ENCODE results near the gene ZNF423. TPM values are rescaled to one million over a fixed set of nuclear protein-coding genes. Genes with fewer than 3 reads are reported as not detected.
"Not testable (repeated sequence)": the region's sequence is repeated elsewhere in the genome, so short reads cannot be mapped to it uniquely, and the experiment has no call there.

Gene ZNF423
- polyA plus RNA-seq, 1 experiment, result 0.11 TPM

DNA sequence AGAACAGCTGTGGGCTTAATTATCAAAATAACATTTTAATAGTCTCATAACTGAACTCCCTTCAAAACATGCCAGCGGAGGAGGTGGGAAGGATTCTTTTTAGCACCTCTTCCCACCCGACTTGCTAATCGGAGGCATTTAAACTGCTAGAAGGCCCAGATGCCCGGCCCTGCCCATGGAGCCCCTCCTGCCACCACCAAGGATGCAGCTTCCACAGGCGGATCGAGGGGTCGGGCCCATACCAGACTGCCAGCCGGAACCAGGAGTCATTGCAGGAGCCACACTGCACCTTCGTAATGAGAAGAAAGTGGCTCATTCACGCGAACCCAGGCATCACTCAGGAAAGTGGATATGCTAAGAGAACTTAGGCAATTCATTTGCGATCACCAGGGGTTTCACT is 281.1 kb downstream of the ZNF423 start:
- Histone ChIP-seq H3K27ac (ENCODE audit: low read depth, low read length) (no peak overlapping the region), H3K9me3 (ENCODE audit: control insufficient read depth, insufficient read depth, low read length) (no peaks in the 10 kb centered on the region), H3K27me3 (ENCODE audit: control insufficient read depth, insufficient read depth, low read length) (peaks cover 3% of the 10 kb centered on the region), H3K4me3 (ENCODE audit: low read depth, low read length) (no peak overlapping the region)
- no peak for DNase-seq (ENCODE audit: low read depth, low spot score)
- ChIA-PET CTCF (interaction anchor here (0.9 to 2.6 kb wide), 2 partner anchors 18 kb away, joined by 3 to 7 read pairs; no protein-coding TSS in a partner anchor), POLR2A (interaction anchor here (0.7 kb wide), 1 partner anchor 15 kb away, joined by 3 read pairs; no protein-coding TSS in a partner anchor)
- TF ChIP-seq, protein P1, sequence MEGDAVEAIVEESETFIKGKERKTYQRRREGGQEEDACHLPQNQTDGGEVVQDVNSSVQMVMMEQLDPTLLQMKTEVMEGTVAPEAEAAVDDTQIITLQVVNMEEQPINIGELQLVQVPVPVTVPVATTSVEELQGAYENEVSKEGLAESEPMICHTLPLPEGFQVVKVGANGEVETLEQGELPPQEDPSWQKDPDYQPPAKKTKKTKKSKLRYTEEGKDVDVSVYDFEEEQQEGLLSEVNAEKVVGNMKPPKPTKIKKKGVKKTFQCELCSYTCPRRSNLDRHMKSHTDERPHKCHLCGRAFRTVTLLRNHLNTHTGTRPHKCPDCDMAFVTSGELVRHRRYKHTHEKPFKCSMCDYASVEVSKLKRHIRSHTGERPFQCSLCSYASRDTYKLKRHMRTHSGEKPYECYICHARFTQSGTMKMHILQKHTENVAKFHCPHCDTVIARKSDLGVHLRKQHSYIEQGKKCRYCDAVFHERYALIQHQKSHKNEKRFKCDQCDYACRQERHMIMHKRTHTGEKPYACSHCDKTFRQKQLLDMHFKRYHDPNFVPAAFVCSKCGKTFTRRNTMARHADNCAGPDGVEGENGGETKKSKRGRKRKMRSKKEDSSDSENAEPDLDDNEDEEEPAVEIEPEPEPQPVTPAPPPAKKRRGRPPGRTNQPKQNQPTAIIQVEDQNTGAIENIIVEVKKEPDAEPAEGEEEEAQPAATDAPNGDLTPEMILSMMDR (IDR thresholded peaks at IDR 0.05; ENCODE audit: low read depth, low read length), result no peak

DNA sequence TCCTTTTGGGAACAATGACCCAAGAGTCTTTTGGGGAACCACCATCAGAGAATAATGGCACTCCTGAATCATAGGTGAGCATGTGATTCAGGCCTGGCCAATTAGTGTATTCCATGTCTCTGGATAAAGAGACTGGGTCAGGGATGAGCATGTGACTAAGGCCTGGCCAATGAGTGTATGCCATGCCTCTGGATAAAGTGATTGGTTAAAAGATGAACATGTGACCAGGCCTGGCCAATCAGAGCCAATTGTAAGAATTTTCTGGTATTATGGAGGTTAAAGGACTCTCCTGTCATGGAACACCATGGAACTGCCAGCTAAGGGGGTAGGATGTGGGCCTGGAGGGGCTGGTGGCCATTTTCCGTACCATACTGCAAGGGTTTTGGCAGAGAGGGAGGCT is 288.0 kb downstream of the ZNF423 start:
- no peaks in the 10 kb centered on the region for H3K27me3 ChIP-seq (ENCODE audit: control insufficient read depth, insufficient read depth, low read length)
- H3K27ac ChIP-seq (ENCODE audit: low read depth, low read length), result no peak overlapping the region
- CTCF ChIA-PET, result interaction anchor here (1.2 kb wide), 1 partner anchor 11 kb away, joined by 3 read pairs; no protein-coding TSS in a partner anchor
- no peak for DNase-seq (ENCODE audit: low read depth, low spot score)
- no peaks in the 10 kb centered on the region for H3K9me3 ChIP-seq (ENCODE audit: control insufficient read depth, insufficient read depth, low read length)
- H3K4me3 ChIP-seq (ENCODE audit: low read depth, low read length), result no peak overlapping the region
- TF ChIP-seq, protein P1 (IDR thresholded peaks at IDR 0.05; ENCODE audit: low read depth, low read length), result no peak
- POLR2A ChIA-PET, result no interaction called here

DNA sequence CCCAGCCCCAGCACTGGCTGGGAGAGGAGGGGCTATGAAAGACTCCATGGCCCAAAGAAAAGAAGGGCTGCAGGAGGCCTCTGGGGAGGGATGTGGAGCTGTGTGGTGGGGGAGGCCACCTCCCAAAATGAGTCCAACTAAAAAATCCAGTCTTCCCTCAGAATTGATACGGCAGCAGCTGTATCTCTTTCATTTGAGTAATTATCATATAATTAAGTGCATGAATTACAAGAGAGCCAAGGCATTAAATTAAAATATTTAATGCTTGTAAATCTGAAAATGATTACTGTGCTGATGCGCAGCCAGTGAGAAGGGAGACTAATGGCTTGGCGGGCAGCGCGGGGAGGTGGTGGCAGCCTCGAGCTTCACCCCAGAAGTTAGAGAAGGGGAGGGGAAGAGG is 289.5 kb downstream of the ZNF423 start:
- Histone ChIP-seq H3K4me3 (ENCODE audit: low read depth, low read length) (no peak overlapping the region), H3K9me3 (ENCODE audit: control insufficient read depth, insufficient read depth, low read length) (no peaks in the 10 kb centered on the region), H3K27ac (ENCODE audit: low read depth, low read length) (no peak overlapping the region), H3K27me3 (ENCODE audit: control insufficient read depth, insufficient read depth, low read length) (no peaks in the 10 kb centered on the region)
- POLR2A ChIA-PET, result no interaction called here
- TF ChIP-seq, protein P1 (IDR thresholded peaks at IDR 0.05; ENCODE audit: low read depth, low read length), result no peak
- CTCF ChIA-PET, result no interaction called here
- DNase-seq (ENCODE audit: low read depth, low spot score), result no peak

DNA sequence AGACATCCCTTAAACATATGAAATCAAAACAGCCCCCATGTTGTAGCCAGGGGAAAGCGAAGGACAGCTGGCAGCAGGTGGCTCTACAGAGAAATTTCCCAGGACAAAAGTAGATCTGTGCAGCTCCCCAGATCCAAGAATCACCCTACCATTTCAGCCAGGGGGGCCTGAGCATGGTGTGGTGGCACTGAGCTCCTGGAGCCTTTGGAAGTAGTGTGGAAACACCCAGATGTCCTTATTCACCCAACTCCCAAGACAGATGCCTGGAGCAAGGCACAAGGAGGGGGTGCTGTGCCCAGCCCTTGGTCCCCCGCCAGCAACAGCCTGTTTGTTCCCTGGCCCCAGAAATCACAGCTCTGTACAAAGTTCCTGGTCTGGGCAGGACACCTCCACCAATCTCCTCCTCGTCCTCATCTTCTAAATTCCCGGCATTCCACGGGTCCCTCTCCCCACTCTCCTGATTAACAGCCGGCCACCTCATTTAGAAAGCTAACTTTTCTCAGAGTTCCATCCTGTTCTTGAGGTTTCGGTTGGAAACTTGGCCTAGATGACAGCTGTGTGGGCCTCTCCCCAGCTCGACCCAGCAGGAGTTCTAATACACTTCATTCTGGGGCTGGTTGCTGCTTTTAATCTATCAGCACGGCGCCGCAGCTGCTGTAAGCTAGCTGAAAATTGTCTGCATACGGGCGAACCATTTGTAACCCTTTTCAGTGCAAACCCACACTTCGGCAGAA is 291.2 kb downstream of the ZNF423 start:
- no peaks in the 10 kb centered on the region for H3K9me3 ChIP-seq (ENCODE audit: control insufficient read depth, insufficient read depth, low read length)
- ChIA-PET POLR2A (no interaction called here), CTCF (no interaction called here)
- no peak overlapping the region for H3K4me3 ChIP-seq (ENCODE audit: low read depth, low read length)
- no peak overlapping the region for H3K27ac ChIP-seq (ENCODE audit: low read depth, low read length)
- H3K27me3 ChIP-seq (ENCODE audit: control insufficient read depth, insufficient read depth, low read length), result no peaks in the 10 kb centered on the region
- TF ChIP-seq, protein P1 (IDR thresholded peaks at IDR 0.05; ENCODE audit: low read depth, low read length), result no peak
- no peak for DNase-seq (ENCODE audit: low read depth, low spot score)

DNA sequence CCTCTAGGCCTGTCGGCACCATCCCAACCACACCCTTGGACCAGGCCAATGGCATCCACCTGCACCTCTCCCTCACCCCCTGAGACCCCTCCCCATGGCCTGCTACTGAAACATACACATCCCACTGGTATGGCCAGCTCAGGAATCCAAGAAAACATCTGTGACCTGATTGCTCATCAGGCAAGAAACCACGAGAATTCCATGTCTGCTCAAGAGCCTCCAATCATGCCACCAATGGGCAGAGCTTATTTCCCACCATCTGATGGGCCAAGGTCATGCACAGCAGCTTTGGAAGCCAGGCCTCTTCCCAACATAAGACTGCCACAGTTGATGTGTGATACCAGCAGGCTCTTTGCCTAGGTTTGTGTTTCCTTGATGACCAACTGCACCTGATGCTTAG is 292.2 kb downstream of the ZNF423 start:
- TF ChIP-seq, protein P1 (IDR thresholded peaks at IDR 0.05; ENCODE audit: low read depth, low read length), result no peak
- no peak overlapping the region for H3K4me3 ChIP-seq (ENCODE audit: low read depth, low read length)
- ChIA-PET CTCF (no interaction called here), POLR2A (no interaction called here)
- no peaks in the 10 kb centered on the region for H3K9me3 ChIP-seq (ENCODE audit: control insufficient read depth, insufficient read depth, low read length)
- DNase-seq (ENCODE audit: low read depth, low spot score), result no peak
- H3K27ac ChIP-seq (ENCODE audit: low read depth, low read length), result no peak overlapping the region
- H3K27me3 ChIP-seq (ENCODE audit: control insufficient read depth, insufficient read depth, low read length), result no peaks in the 10 kb centered on the region

DNA sequence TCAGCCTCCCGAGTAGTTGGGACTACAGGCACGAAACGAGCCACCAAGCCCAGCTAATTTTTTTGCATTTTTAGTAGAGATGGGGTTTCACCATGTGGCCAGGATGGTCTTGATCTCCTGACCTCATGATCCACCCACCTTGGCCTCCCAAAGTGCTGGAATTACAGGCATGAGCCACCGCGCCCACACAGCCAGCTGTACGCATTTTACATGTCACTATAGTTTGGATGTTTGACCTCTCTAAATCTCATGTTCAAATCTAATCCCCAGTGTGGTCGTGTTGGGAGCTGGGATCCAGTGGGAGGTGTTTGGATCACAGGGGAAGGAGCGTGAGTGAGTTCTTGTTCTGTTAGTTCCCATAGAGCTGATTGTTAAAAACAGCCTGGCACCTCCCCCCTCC is 293.0 kb downstream of the ZNF423 start:
- CTCF ChIA-PET; H3K9me3 ChIP-seq (ENCODE audit: control insufficient read depth, insufficient read depth, low read length); H3K27me3 ChIP-seq (ENCODE audit: control insufficient read depth, insufficient read depth, low read length); POLR2A ChIA-PET; DNase-seq (ENCODE audit: low read depth, low spot score); H3K27ac ChIP-seq (ENCODE audit: low read depth, low read length); H3K4me3 ChIP-seq (ENCODE audit: low read depth, low read length): not testable (repeated sequence)
